ENCODE results near the gene DSG3.
A peak's percentile ranks its signal among the peaks of the same experiment; 100 is the strongest.

DSG3 gene

DNA sequence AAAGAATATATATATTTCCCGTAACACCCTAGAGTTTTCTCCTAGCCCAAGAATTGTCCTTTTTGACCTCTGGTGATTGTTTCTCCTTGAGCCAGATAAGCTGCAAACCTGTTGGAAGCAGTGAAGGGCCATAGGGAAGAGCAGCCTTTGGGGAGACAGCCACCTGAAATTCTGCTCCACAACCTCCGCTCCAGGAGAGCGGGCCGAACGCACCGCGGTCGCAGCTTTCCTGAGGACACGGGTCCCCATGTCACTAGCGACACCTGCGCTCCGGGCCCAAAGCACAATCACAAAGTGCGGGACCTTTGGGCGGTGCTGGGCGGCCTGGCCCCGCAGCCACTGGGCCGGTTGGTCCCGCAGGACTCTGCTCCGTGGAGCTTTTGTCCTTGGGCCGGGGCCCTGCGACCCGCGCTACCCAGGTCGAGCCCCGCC, 49.9 kb downstream of the DSG3 start:
- Histone ChIP-seq H3K36me3 (ENCODE audit: control insufficient read depth in 1 of 2, insufficient read depth in 2 of 2, low read length in 2 of 2) (no peaks in the 10 kb centered on the region), H3K4ac (ENCODE audit: low read depth, low read length) (peak overlapping the region; percentile 26), H3K4me3 (ENCODE audit: low read depth, low read length) (peak overlapping the region; percentile 94), H4K91ac (ENCODE audit: low read depth, low read length) (peak overlapping the region; percentile 89), H3K9ac (ENCODE audit: low read length) (no peak overlapping the region), H3K9me3 (ENCODE audit: insufficient read depth, low read depth, low read length) (peaks cover 2% of the 10 kb centered on the region), H3K4me1 (ENCODE audit: control insufficient read depth in 1 of 2, insufficient read depth in 2 of 2, low read length in 2 of 2) (peaks cover 5 to 9% of the 10 kb centered on the region in 2 experiments), H3K27me3 (ENCODE audit: insufficient read depth, low read length) (no peaks in the 10 kb centered on the region), H2BK5ac (ENCODE audit: low read depth, low read length, poor library complexity) (no peak overlapping the region), H3K79me2 (ENCODE audit: control insufficient read depth, insufficient read depth, low read length, poor library complexity) (peaks cover 13% of the 10 kb centered on the region), H4K8ac (ENCODE audit: low read depth, low read length) (peak overlapping the region; percentile 77), H2BK120ac (ENCODE audit: insufficient read depth, low read length, poor library complexity) (peak overlapping the region; percentile 13), H4K12ac (ENCODE audit: low read depth, low read length) (peak overlapping the region; percentile 92), H2AFZ (ENCODE audit: insufficient read depth, low read length, poor library complexity) (peak overlapping the region; percentile 31), H2AK5ac (ENCODE audit: low read length) (no peak overlapping the region), H2BK12ac (ENCODE audit: low read length) (peak overlapping the region; percentile 51), H3K79me1 (ENCODE audit: low read length) (peaks cover 12% of the 10 kb centered on the region), H3K23ac (ENCODE audit: low read length) (no peak overlapping the region), H3K14ac (ENCODE audit: low read length) (peak overlapping the region; percentile 66), H3K18ac (ENCODE audit: low read length) (no peak overlapping the region), H3K27ac (ENCODE audit: low read depth, low read length) (no peak overlapping the region), H3K4me2 (ENCODE audit: low read length) (peak overlapping the region; percentile 92)
- DNase-seq: no peak
- no CpG with 5 or more reads among the region's 25 CpGs for WGBS (ENCODE audit: extremely low coverage, insufficient coverage, insufficient read length)

DNA sequence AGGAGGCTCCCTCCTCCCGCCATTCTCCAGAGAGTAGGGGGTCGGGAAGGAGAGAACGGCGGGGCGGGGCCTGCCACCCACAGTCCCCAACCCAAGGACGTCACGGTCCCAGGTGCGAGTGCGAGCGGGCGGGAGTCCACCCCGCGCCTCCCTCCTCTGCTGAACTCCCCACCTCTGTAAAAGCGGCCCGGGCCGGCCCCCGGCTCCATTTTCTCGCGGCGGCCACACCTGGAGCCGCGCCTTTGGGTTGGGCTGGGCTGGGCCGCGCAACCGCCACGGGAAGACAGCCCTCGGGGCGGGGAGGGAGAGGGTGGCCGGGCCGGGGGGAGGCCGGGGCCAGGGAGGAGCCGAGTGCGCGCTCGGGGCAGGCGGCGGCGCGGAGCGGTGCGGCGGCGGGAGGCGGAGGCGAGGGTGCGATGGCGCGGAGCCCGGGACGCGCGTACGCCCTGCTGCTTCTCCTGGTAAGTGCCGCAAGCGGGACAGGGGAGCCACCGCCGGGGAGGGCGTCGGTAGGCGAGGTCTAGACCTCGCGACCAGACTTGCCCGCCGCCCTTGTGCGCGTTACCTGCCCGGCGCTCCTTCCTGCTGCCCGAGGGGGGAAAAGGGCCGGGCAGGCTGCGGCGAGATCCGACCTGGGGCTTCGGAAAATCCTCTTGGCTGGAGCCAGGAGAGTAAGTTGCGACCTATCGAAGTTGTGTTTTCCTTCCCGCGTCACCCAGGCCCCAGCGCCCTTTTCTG, 50.5 kb downstream of the DSG3 start, which contains the start of gene DSG2:
DSG2 (plus strand) TSS at position 342 of the 738 bp plus-strand sequence; CDS start at position 417, 75 bp downstream.
- Histone ChIP-seq H2BK120ac (ENCODE audit: insufficient read depth, low read length, poor library complexity) (peak within 1 kb of the TSS; percentile 75), H2BK5ac (ENCODE audit: low read depth, low read length, poor library complexity) (peak within 1 kb of the TSS; percentile 60), H3K14ac (ENCODE audit: low read length) (peak within 1 kb of the TSS; percentile 96), H3K4me2 (ENCODE audit: low read length) (peak within 1 kb of the TSS; percentile 92), H3K36me3 (ENCODE audit: control insufficient read depth in 1 of 2, insufficient read depth in 2 of 2, low read length in 2 of 2) (no peaks in the 10 kb centered on the region), H3K4ac (ENCODE audit: low read depth, low read length) (peak within 1 kb of the TSS; percentile 26), H2AFZ (ENCODE audit: insufficient read depth, low read length, poor library complexity) (peak within 1 kb of the TSS; percentile 68), H4K91ac (ENCODE audit: low read depth, low read length) (peak within 1 kb of the TSS; percentile 89), H3K4me1 (ENCODE audit: control insufficient read depth in 1 of 2, insufficient read depth in 2 of 2, low read length in 2 of 2) (peaks cover 5 to 9% of the 10 kb centered on the region in 2 experiments), H3K27ac (ENCODE audit: low read depth, low read length) (peak within 1 kb of the TSS; percentile 59), H2BK12ac (ENCODE audit: low read length) (peak within 1 kb of the TSS; percentile 51), H3K9me3 (ENCODE audit: insufficient read depth, low read depth, low read length) (peaks cover 2% of the 10 kb centered on the region), H4K12ac (ENCODE audit: low read depth, low read length) (peak within 1 kb of the TSS; percentile 92), H3K27me3 (ENCODE audit: insufficient read depth, low read length) (no peaks in the 10 kb centered on the region), H3K18ac (ENCODE audit: low read length) (peak within 1 kb of the TSS; percentile 90), H3K79me2 (ENCODE audit: control insufficient read depth, insufficient read depth, low read length, poor library complexity) (peaks cover 13% of the 10 kb centered on the region), H3K4me3 (ENCODE audit: low read depth, low read length) (peak within 1 kb of the TSS; percentile 94), H4K8ac (ENCODE audit: low read depth, low read length) (peak within 1 kb of the TSS; percentile 77), H3K23ac (ENCODE audit: low read length) (no peak within 1 kb of the TSS), H3K79me1 (ENCODE audit: low read length) (peaks cover 12% of the 10 kb centered on the region), H3K9ac (ENCODE audit: low read length) (peak within 1 kb of the TSS; percentile 99), H2AK5ac (ENCODE audit: low read length) (peak within 1 kb of the TSS; percentile 38)
- peak; percentile 62 to 76 for DNase-seq
- no CpG with 5 or more reads among the region's 79 CpGs for WGBS (ENCODE audit: extremely low coverage, insufficient coverage, insufficient read length)

DNA sequence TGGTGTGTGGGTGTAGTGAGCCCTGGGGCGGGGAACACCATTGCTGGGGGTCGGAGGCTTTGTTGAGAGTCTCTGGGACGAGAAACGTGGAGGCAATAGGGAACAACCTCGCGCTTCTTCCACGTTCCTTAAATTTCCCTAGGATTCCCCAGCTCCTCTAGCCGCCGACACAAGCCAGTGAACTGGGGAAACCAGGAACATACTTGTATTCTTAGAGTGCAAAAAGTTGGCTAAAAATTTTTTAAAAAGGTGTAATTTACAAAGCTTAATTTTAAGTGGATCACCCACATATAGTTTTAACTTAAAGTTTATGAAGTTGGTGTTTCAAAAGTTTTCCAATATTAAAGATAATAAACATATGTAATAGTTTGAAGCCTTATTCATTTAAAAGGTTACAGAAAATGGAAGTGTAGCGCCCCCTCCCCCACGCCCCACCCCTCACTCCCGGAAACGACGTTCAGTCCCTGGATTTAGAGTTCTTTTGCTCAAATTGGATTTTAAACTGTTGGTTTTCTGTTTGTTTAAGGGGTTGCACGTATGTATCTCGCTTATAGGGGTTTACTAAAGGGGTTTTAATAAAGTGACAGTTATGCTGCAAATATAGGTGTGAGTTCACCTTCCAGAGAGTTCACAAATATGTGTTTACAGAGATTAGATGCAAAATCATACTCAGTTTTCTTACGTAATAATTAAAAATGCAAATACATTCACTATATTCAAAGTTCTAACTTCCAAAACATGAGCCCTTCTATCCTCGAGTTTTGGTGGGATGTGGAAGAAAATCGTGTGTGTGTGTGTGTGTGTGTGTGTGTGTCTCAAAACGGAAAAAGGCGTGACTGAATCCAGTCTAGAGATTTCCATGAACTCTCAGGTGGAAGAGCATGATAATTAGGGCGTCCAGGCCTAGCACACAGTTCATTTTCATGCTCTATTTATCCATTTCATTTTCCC, 51.3 kb downstream of the DSG3 start:
- peak overlapping the region; percentile 41 for H2BK12ac ChIP-seq (ENCODE audit: low read length)

DNA sequence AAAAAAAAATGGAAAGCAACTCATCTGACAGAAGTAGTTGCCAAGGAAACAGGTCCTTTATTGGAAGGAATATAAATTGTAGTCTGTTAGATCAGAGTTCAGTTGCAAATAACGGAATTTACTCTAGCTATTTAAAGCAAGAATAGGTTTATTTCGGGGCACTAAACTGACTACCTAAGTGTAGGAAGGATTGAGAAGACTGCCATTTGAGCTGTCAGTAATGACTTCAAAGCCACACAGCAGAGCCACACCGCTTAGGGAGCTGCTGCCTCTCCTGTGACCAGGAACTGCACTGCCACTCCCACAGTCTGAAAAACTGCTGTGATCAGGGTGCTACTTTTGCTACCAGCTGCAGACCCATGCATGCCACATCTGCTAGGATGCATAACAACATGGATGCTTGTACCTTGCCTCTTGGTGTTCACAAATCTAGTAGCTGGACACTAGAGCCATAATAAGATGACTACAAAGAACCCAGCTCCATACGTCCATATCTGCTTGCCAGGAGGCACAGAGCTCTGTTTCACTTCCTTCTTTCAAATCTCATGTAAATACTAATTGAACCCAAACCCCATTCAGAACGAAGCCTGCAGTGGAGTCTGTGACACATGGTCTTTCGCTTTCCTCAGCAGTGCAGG, 52.6 kb downstream of the DSG3 start:
- no peak overlapping the region for H2BK120ac ChIP-seq (ENCODE audit: insufficient read depth, low read length, poor library complexity)
- H2BK12ac ChIP-seq (ENCODE audit: low read length): no peak overlapping the region
- no peak overlapping the region for H3K9ac ChIP-seq (ENCODE audit: low read length)
- H3K27me3 ChIP-seq (ENCODE audit: insufficient read depth, low read length): no peaks in the 10 kb centered on the region
- peaks cover 5 to 9% of the 10 kb centered on the region in 2 experiments for H3K4me1 ChIP-seq (ENCODE audit: control insufficient read depth in 1 of 2, insufficient read depth in 2 of 2, low read length in 2 of 2)
- no CpG with 5 or more reads among the region's 6 CpGs for WGBS (ENCODE audit: extremely low coverage, insufficient coverage, insufficient read length)
- H3K23ac ChIP-seq (ENCODE audit: low read length): no peak overlapping the region
- peaks cover 15% of the 10 kb centered on the region for H3K79me2 ChIP-seq (ENCODE audit: control insufficient read depth, insufficient read depth, low read length, poor library complexity)
- H3K79me1 ChIP-seq (ENCODE audit: low read length): peaks cover 12% of the 10 kb centered on the region
- H2BK5ac ChIP-seq (ENCODE audit: low read depth, low read length, poor library complexity): no peak overlapping the region
- H3K9me3 ChIP-seq (ENCODE audit: insufficient read depth, low read depth, low read length): peaks cover 2% of the 10 kb centered on the region
- no peaks in the 10 kb centered on the region for H3K36me3 ChIP-seq (ENCODE audit: control insufficient read depth in 1 of 2, insufficient read depth in 2 of 2, low read length in 2 of 2)
- peak overlapping the region; percentile 68 for H3K4ac ChIP-seq (ENCODE audit: low read depth, low read length)
- no peak overlapping the region for H4K12ac ChIP-seq (ENCODE audit: low read depth, low read length)
- no peak overlapping the region for H3K4me2 ChIP-seq (ENCODE audit: low read length)
- no peak for DNase-seq
- no peak overlapping the region for H4K91ac ChIP-seq (ENCODE audit: low read depth, low read length)
- H4K8ac ChIP-seq (ENCODE audit: low read depth, low read length): no peak overlapping the region
- no peak overlapping the region for H2AK5ac ChIP-seq (ENCODE audit: low read length)
- H3K18ac ChIP-seq (ENCODE audit: low read length): no peak overlapping the region
- H3K4me3 ChIP-seq (ENCODE audit: low read depth, low read length): no peak overlapping the region
- H2AFZ ChIP-seq (ENCODE audit: insufficient read depth, low read length, poor library complexity): no peak overlapping the region
- H3K27ac ChIP-seq (ENCODE audit: low read depth, low read length): no peak overlapping the region
- H3K14ac ChIP-seq (ENCODE audit: low read length): no peak overlapping the region

More for the DNA sequence above, 51.3 kb downstream of the DSG3 start:
- peak in 1 of 2 donors; percentile 24 for DNase-seq
- peak overlapping the region; percentile 92 for H3K4me2 ChIP-seq (ENCODE audit: low read length)
- H2BK120ac ChIP-seq (ENCODE audit: insufficient read depth, low read length, poor library complexity): peak overlapping the region; percentile 75
- H3K4me3 ChIP-seq (ENCODE audit: low read depth, low read length): peak overlapping the region; percentile 94
- peak overlapping the region; percentile 64 for H4K8ac ChIP-seq (ENCODE audit: low read depth, low read length)
- H3K14ac ChIP-seq (ENCODE audit: low read length): peak overlapping the region; percentile 96
- no peaks in the 10 kb centered on the region for H3K27me3 ChIP-seq (ENCODE audit: insufficient read depth, low read length)
- H3K18ac ChIP-seq (ENCODE audit: low read length): peak overlapping the region; percentile 90
- H3K9me3 ChIP-seq (ENCODE audit: insufficient read depth, low read depth, low read length): peaks cover 2% of the 10 kb centered on the region
- WGBS (ENCODE audit: extremely low coverage, insufficient coverage, insufficient read length): no CpG with 5 or more reads among the region's 22 CpGs
- H3K79me1 ChIP-seq (ENCODE audit: low read length): peaks cover 12% of the 10 kb centered on the region
- no peaks in the 10 kb centered on the region for H3K36me3 ChIP-seq (ENCODE audit: control insufficient read depth in 1 of 2, insufficient read depth in 2 of 2, low read length in 2 of 2)
- peak overlapping the region; percentile 60 for H2BK5ac ChIP-seq (ENCODE audit: low read depth, low read length, poor library complexity)
- peak overlapping the region; percentile 49 for H4K12ac ChIP-seq (ENCODE audit: low read depth, low read length)
- H2AFZ ChIP-seq (ENCODE audit: insufficient read depth, low read length, poor library complexity): peak overlapping the region; percentile 68
- H4K91ac ChIP-seq (ENCODE audit: low read depth, low read length): peak overlapping the region; percentile 89
- peak overlapping the region; percentile 38 for H2AK5ac ChIP-seq (ENCODE audit: low read length)
- H3K4me1 ChIP-seq (ENCODE audit: control insufficient read depth in 1 of 2, insufficient read depth in 2 of 2, low read length in 2 of 2): peaks cover 5 to 9% of the 10 kb centered on the region in 2 experiments
- H3K23ac ChIP-seq (ENCODE audit: low read length): no peak overlapping the region
- H3K9ac ChIP-seq (ENCODE audit: low read length): peak overlapping the region; percentile 99
- H3K79me2 ChIP-seq (ENCODE audit: control insufficient read depth, insufficient read depth, low read length, poor library complexity): peaks cover 13% of the 10 kb centered on the region
- H3K27ac ChIP-seq (ENCODE audit: low read depth, low read length): peak overlapping the region; percentile 59
- H3K4ac ChIP-seq (ENCODE audit: low read depth, low read length): peak overlapping the region; percentile 15
